OCI-M2 (cell line): ENCODE measurements around the gene LRRC61.

Source experiments
- DNase-seq: peaks from one replicate; lab custom pipeline; 2025; ENCODE audit not compliant: unreplicated experiment; lab: John Stamatoyannopoulos, UW

Gene LRRC61

GRCh38 chr7:150351587-150352194, 28.5 kb downstream of the LRRC61 start:
- DNase-seq = no peak

- DNase-seq = no peak
Measured at GRCh38 chr7:150355666-150356059, 32.5 kb downstream of the LRRC61 start.

- DNase-seq = peak; percentile 58
Measured at GRCh38 chr7:150356265-150356897, 33.2 kb downstream of the LRRC61 start.

GRCh38 chr7:150357270-150357669, 34.1 kb downstream of the LRRC61 start:
- no peak for DNase-seq

GRCh38 chr7:150357771-150358427, 34.7 kb downstream of the LRRC61 start:
- DNase-seq = no peak

GRCh38 chr7:150358433-150358832, 35.3 kb downstream of the LRRC61 start:
- no peak for DNase-seq

- no peak for DNase-seq
Measured at GRCh38 chr7:150358988-150359621, 36.0 kb downstream of the LRRC61 start.

- no peak for DNase-seq
Measured at GRCh38 chr7:150359622-150360362, 36.6 kb downstream of the LRRC61 start.

GRCh38 chr7:150360363-150361058, 37.4 kb downstream of the LRRC61 start:
- DNase-seq = no peak

GRCh38 chr7:150361402-150361801, 38.2 kb downstream of the LRRC61 start:
- no peak for DNase-seq

- no peak for DNase-seq
Measured at GRCh38 chr7:150361807-150362621, 38.9 kb downstream of the LRRC61 start.

GRCh38 chr7:150363370-150363769, 40.2 kb downstream of the LRRC61 start:
- DNase-seq = no peak

GRCh38 chr7:150363872-150364271, 40.7 kb downstream of the LRRC61 start:
- no peak for DNase-seq

GRCh38 chr7:150365194-150365593, 42.0 kb downstream of the LRRC61 start:
- no peak for DNase-seq

GRCh38 chr7:150365673-150366398, 42.7 kb downstream of the LRRC61 start:
- no peak for DNase-seq

- no peak for DNase-seq
Measured at GRCh38 chr7:150367677-150368095, 44.5 kb downstream of the LRRC61 start.

- DNase-seq = no peak
Measured at GRCh38 chr7:150368096-150368883, 45.1 kb downstream of the LRRC61 start, which contains the start of gene REPIN1. Gene REPIN1, plus strand, starts transcription at chr7:150368822. Its CDS starts 890 bp downstream, at chr7:150369712.
